ENCODE results near the gene MX1. TPM values are rescaled to one million over a fixed set of nuclear protein-coding genes. Genes with fewer than 3 reads are reported as not detected.

MX1 gene
- total RNA-seq, 1 experiment from 2014 or later: 2.0 TPM

GRCh38 chr21:41506611-41507520, 80.8 kb downstream of the MX1 start:
- no peak overlapping the region for H2AFZ ChIP-seq (ENCODE audit: low read depth, low read length, poor library complexity, severe bottlenecking)

More at GRCh38 chr21:41506611-41507520, 80.8 kb downstream of the MX1 start:
- H3K4me2 ChIP-seq (ENCODE audit: low read length): no peak overlapping the region
- intact Hi-C loops (cut with micrococcal nuclease): no loop called here
- ATAC-seq: no peak
- CTCF ChIA-PET: no interaction called here
- H4K20me1 ChIP-seq (ENCODE audit: insufficient read depth): no peaks in the 10 kb centered on the region
- H3K9me3 ChIP-seq (ENCODE audit: control insufficient read depth in 1 of 2, insufficient read depth in 1 of 2, low read depth in 1 of 2, low read length in 2 of 2): no peaks in the 10 kb centered on the region
- no peaks in the 10 kb centered on the region for H3K36me3 ChIP-seq (ENCODE audit: control insufficient read depth in 1 of 2, insufficient read depth in 2 of 2, low read length in 2 of 2)
- RAD21 ChIA-PET (ENCODE audit: low non-redundant PET in 1 of 2, low total read pairs in 2 of 2, uncharacterized antibody in 2 of 2, unreplicated experiment in 2 of 2): no interaction called here
- H3K9ac ChIP-seq (ENCODE audit: low read length): no peak overlapping the region
- DNase-seq (ENCODE audit: low read depth, low spot score): no peak
- H3K4me3 ChIP-seq (replicated peaks in 1 of 2; ENCODE audit: low read depth in 1 of 2, low read length in 2 of 2): no peak overlapping the region
- TF ChIP-seq POLR2AphosphoS5 (IDR thresholded peaks at IDR 0.05; ENCODE audit: low read depth, low read length) (no peak), FOSL1 (IDR thresholded peaks at IDR 0.05; ENCODE audit: low read depth) (no peak), JUND (IDR thresholded peaks at IDR 0.05) (no peak), CEBPB (IDR thresholded peaks at IDR 0.05; ENCODE audit: low read depth) (no peak), ZFX (IDR thresholded peaks at IDR 0.05) (no peak), CBX3 (IDR thresholded peaks at IDR 0.05; ENCODE audit: low read depth) (no peak), POLR2A (IDR thresholded peaks at IDR 0.05; ENCODE audit: borderline replicate concordance, extremely low read depth, insufficient read depth, insufficient read length) (no peak), ATF3 (IDR thresholded peaks at IDR 0.05) (no peak), RAD21 (IDR thresholded peaks at IDR 0.05; ENCODE audit: low read depth) (no peak), REST (IDR thresholded peaks at IDR 0.05; ENCODE audit: low read depth) (no peak), EZH2 (IDR thresholded peaks at IDR 0.05) (no peak), ZBTB33 (IDR thresholded peaks at IDR 0.05; ENCODE audit: extremely low read depth, insufficient replicate concordance, low read length) (no peak), ZNF274 (IDR thresholded peaks at IDR 0.05; ENCODE audit: low read depth, low read length) (no peak), TCF7L2 (IDR thresholded peaks at IDR 0.05; ENCODE audit: borderline replicate concordance, extremely low read depth, insufficient read depth, insufficient read length) (no peak), ELF1 (IDR thresholded peaks at IDR 0.05; ENCODE audit: borderline replicate concordance, low read depth) (no peak), SRF (IDR thresholded peaks at IDR 0.05; ENCODE audit: low read depth) (no peak), MAX (IDR thresholded peaks at IDR 0.05) (no peak)
- no peaks in the 10 kb centered on the region for H3K79me2 ChIP-seq (ENCODE audit: insufficient read depth, low read length)
- peaks cover 6% of the 10 kb centered on the region for H3K27me3 ChIP-seq (ENCODE audit: insufficient read depth, low read length)
- H3K27ac ChIP-seq (ENCODE audit: low read depth, low read length): no peak overlapping the region
- BruUV-seq (replicated peaks): no TSS peak
- POLR2A ChIA-PET: no interaction called here
- no peaks in the 10 kb centered on the region for H3K4me1 ChIP-seq (ENCODE audit: control insufficient read depth in 1 of 2, insufficient read depth in 2 of 2, low read length in 2 of 2)
- no peaks in the 10 kb centered on the region for H3K9me2 ChIP-seq (ENCODE audit: insufficient read depth)
